Sigmoid colon (tissue), 7 donors: Measurements from ENCODE around the gene GINM1. TPM values are rescaled to one million over a fixed set of nuclear protein-coding genes. Genes with fewer than 3 reads are reported as not detected.

Experiments used
- DNase-seq: peaks from one replicate; pipeline ENCODE4 v3.0.0-alpha.2; 2019
- H3K27ac ChIP-seq, 4 donors: fragments of 200-600 bp; sonication (generic); one replicate each; pipeline ENCODE4 v1.5.1; 2016 to 2019; ENCODE audit warnings: mild to moderate bottlenecking in 1 of 4
- H3K27me3 ChIP-seq, 3 donors: fragments of 200-600 bp; sonication (generic); one replicate each; pipeline ENCODE4 v1.5.1; 2019; ENCODE audit warnings: mild to moderate bottlenecking in 1 of 3
- H3K36me3 ChIP-seq, 4 donors: fragments of 200-600 bp; sonication (generic); one replicate each; pipeline ENCODE4 v1.5.1; 2016 to 2019
- H3K4me1 ChIP-seq, 4 donors: fragments of 200-600 bp; sonication (generic); one replicate each; pipeline ENCODE4 v1.5.1; 2017 to 2019
- H3K4me3 ChIP-seq, 4 donors: fragments of 200-600 bp; sonication (generic); one replicate each; pipeline ENCODE4 v1.5.1; 2017 to 2019; ENCODE audit warnings: mild to moderate bottlenecking in 2 of 4, moderate library complexity in 1 of 4
- H3K9me3 ChIP-seq, 4 donors: fragments of 200-600 bp in 3 of 4; sonication (generic) in 3 of 4; one replicate each; pipeline versions ENCODE4 v1.5.1 to v1.6.1; 2013 to 2019
- EP300 ChIP-seq, 4 donors: sonication (generic); formaldehyde crosslinking; IDR thresholded peaks; one replicate each; pipeline ENCODE4 v1.6.1; 2017; ENCODE audit warnings: antibody characterized with exemption in 4 of 4
- POLR2A ChIP-seq, 2 donors: fragments of 450-650 bp; IDR thresholded peaks; one replicate each; pipeline ENCODE4 v1.6.1; 2016; ENCODE audit warnings: antibody characterized with exemption in 2 of 2, mild to moderate bottlenecking in 2 of 2, moderate library complexity in 2 of 2
- POLR2AphosphoS5 ChIP-seq, 4 donors: sonication (generic); formaldehyde crosslinking; IDR thresholded peaks; one replicate each; pipeline ENCODE4 v1.6.1; 2017; ENCODE audit warnings: antibody characterized with exemption in 4 of 4
- WGBS, 2 donors: extraction: QIAGEN DNeasy Blood & Tissue Kit; methylation state at CpG; one replicate each; pipeline ENCODE4 v1.1.7; 2013; 5-methylcytosine and 5-hydroxymethylcytosine counted together
- intact Hi-C: fragments of 100-400 bp; cut with DNase I; formaldehyde crosslinking; loops from one replicate; pipeline ENCODE4 v1.15.1; 2023
- polyA plus RNA-seq, 3 donors: library from polyadenylated mRNA; stranded (reverse); fragments of 200-250 nt; gene quantifications; one replicate each; pipeline ENCODE4 v1.2.3, GENCODE V29; 2013
- total RNA-seq, 4 donors: library from RNA; depleted of rRNA; stranded (reverse); fragments of >200 nt; gene quantifications; one replicate each; pipeline ENCODE4 v1.1.0, GENCODE V29; 2016
- TF ChIP-seq, protein P1 (sequence below), 4 experiments: fragments of 450-650 bp in 3 of 4; fragments of 200-600 bp in 1 of 4; IDR thresholded peaks; one replicate each; pipeline ENCODE4 v1.5.1; 2016 to 2019; ENCODE audit warnings: antibody characterized with exemption in 4 of 4, mild to moderate bottlenecking in 3 of 4, moderate library complexity in 2 of 4
- donor health status: healthy with polysubstance abuse.
- donor health status: Bipolar disorder and iron deficiency.
- donor health status: healthy.

Gene GINM1
- total and polyA plus RNA-seq, 7 donors = 15.5 to 82.4 (median 61.6) TPM

DNA sequence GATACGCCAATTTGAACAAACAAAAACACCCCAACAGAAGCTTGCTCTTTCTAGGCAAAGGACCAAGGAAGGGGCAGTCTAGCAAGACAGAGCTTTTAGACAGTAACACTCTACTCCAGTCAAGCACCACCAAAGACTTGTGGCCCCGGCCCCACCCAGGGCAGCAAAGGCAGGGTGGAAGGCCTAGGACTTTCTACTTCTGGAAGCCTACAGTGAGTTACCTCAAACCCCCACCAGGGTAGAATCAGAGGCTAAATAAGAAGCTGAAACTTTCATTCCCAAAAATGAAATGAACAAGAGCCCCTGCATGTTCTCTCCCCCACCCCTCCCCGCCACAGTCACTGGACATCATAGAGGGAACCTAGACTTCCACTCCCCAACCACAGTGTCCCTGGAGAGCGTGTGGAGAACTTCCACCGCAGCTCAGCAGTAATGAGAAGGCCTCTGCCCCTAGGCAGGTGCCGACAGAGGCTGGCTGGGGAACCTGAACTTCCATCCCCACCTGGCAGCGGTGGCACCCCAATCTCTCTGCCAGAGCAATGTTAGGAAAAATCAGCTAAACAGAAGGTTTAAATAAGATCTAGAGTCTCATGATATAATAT lies 42.3 kb downstream of the GINM1 start:
- TF ChIP-seq, protein P1, sequence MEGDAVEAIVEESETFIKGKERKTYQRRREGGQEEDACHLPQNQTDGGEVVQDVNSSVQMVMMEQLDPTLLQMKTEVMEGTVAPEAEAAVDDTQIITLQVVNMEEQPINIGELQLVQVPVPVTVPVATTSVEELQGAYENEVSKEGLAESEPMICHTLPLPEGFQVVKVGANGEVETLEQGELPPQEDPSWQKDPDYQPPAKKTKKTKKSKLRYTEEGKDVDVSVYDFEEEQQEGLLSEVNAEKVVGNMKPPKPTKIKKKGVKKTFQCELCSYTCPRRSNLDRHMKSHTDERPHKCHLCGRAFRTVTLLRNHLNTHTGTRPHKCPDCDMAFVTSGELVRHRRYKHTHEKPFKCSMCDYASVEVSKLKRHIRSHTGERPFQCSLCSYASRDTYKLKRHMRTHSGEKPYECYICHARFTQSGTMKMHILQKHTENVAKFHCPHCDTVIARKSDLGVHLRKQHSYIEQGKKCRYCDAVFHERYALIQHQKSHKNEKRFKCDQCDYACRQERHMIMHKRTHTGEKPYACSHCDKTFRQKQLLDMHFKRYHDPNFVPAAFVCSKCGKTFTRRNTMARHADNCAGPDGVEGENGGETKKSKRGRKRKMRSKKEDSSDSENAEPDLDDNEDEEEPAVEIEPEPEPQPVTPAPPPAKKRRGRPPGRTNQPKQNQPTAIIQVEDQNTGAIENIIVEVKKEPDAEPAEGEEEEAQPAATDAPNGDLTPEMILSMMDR (IDR thresholded peaks at IDR 0.05) = no peak
- TF ChIP-seq POLR2AphosphoS5 (IDR thresholded peaks at IDR 0.05) (no peak), EP300 (IDR thresholded peaks at IDR 0.05) (no peak), POLR2A (IDR thresholded peaks at IDR 0.05) (no peak)
- WGBS, 2 donors = 83 to 95% methylated on average over 7 of the region's 7 CpGs

DNA sequence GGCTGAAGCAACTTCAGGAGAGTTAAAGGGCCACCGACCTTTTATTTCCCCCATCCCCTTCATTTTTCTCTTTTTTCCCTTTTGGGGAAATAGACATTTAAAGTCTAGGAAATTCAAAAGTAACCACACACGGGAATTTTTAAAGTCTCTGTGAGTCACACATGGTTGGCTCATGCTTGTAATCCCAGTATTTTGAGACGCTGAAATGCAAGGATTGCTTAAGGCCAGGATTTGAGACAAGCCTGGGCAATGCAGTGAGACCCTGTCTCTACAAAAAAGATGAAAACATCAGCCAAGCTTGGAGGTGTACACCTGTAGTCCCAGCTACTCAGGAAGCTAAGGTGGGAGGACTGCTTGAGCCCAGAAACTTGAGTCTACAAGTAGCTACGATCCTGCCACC lies 48.2 kb downstream of the GINM1 start:
- TF ChIP-seq EP300 (IDR thresholded peaks at IDR 0.05) (no peak), POLR2AphosphoS5 (IDR thresholded peaks at IDR 0.05) (no peak), POLR2A (IDR thresholded peaks at IDR 0.05) (no peak)
- TF ChIP-seq, protein P1 (IDR thresholded peaks at IDR 0.05) = no peak
- no peaks in the 10 kb centered on the region for H3K27me3 ChIP-seq
- no peak overlapping the region for H3K27ac ChIP-seq
- peaks cover 0 to 20% (median 3%) of the 10 kb centered on the region in 4 donors for H3K36me3 ChIP-seq
- H3K4me1 ChIP-seq = no peaks in the 10 kb centered on the region
- H3K4me3 ChIP-seq = no peak overlapping the region
- peaks cover 0 to 6% (median 1%) of the 10 kb centered on the region in 4 donors for H3K9me3 ChIP-seq
- DNase-seq = no peak
- intact Hi-C loops = no loop called here
- 89 to 94% methylated on average over 4 of the region's 4 CpGs for WGBS, 2 donors

More for the DNA sequence above, 42.3 kb downstream of the GINM1 start:
- DNase-seq = no peak
- Histone ChIP-seq H3K27ac (no peak overlapping the region), H3K4me1 (no peaks in the 10 kb centered on the region), H3K27me3 (no peaks in the 10 kb centered on the region), H3K4me3 (no peak overlapping the region), H3K36me3 (peaks cover 0 to 11% (median 1%) of the 10 kb centered on the region in 4 donors), H3K9me3 (peaks cover 0 to 4% (median under 1%) of the 10 kb centered on the region in 4 donors)
- intact Hi-C loops = no loop called here

DNA sequence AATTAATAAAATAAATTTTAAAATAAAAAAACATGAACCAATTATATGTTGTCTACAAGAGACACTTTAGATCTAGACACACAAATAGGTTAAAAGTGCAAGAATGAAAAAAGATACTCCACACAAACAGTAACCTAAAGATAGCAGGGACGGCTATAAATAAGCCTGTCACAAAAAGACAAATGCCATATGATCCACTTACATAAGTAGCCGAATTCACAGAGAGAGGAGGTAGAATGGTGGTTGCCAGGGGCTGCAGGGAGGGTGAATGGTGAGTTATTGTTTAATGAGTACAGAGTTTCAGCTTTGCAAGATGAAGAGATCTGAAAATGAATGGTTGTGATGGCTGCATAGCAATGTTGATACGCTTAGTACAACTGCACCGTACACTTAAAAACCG lies 49.6 kb downstream of the GINM1 start:
- TF ChIP-seq EP300 (IDR thresholded peaks at IDR 0.05) = no peak
- TF ChIP-seq, protein P1 (IDR thresholded peaks at IDR 0.05) = no peak
- TF ChIP-seq POLR2A (IDR thresholded peaks at IDR 0.05) = no peak
- no peak for TF ChIP-seq POLR2AphosphoS5 (IDR thresholded peaks at IDR 0.05)
- Histone ChIP-seq H3K27me3 (no peaks in the 10 kb centered on the region), H3K4me3 (no peak overlapping the region), H3K4me1 (no peaks in the 10 kb centered on the region), H3K9me3 (peaks cover 0 to 6% (median 1%) of the 10 kb centered on the region in 4 donors), H3K27ac (no peak overlapping the region), H3K36me3 (peaks cover 0 to 34% (median 8%) of the 10 kb centered on the region in 4 donors)
- intact Hi-C loops = no loop called here
- DNase-seq = no peak
- 76 to 91% methylated on average over 5 of the region's 5 CpGs for WGBS, 2 donors

DNA sequence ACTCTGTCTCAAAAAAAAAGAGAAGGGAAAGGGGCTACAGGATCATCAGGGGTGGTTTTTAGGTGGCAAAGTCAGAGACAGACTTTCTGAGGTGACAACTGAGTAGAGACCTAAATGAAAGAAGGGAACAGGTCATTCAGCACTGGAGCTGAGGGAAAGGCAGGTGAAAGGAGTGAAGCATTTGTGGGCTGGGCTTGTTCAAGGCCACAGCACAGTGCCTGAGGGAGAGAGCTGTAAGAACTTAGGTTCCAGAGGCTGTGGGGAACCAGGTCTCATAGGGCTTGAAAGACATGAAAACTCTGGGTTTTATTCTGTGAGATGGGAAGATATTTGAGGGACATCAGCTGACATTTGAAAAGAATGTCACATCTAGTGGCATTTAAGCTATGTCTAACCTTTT lies 61.5 kb downstream of the GINM1 start:
- no peaks in the 10 kb centered on the region for H3K4me1 ChIP-seq
- H3K27ac ChIP-seq = no peak overlapping the region
- TF ChIP-seq EP300 (IDR thresholded peaks at IDR 0.05) (no peak), POLR2A (IDR thresholded peaks at IDR 0.05) (no peak), POLR2AphosphoS5 (IDR thresholded peaks at IDR 0.05) (no peak)
- TF ChIP-seq, protein P1 (IDR thresholded peaks at IDR 0.05) = no peak
- H3K27me3 ChIP-seq = no peaks in the 10 kb centered on the region
- H3K36me3 ChIP-seq = peaks cover 0 to 59% (median 6%) of the 10 kb centered on the region in 4 donors
- no peak overlapping the region for H3K4me3 ChIP-seq
- intact Hi-C loops = no loop called here
- no peaks in the 10 kb centered on the region for H3K9me3 ChIP-seq
- no peak for DNase-seq
